Frontal cortex (tissue), 4 donors: ENCODE measurements around the gene FAR2. TPM values are rescaled to one million over a fixed set of nuclear protein-coding genes. Genes with fewer than 3 reads are reported as not detected.
"Not testable (repeated sequence)": the region's sequence is repeated elsewhere in the genome, so short reads cannot be mapped to it uniquely, and the experiment has no call there.

Experiments
- DNase-seq, 2 donors: peaks; one replicate each; pipeline ENCODE4 v3.0.0; 2012; ENCODE audit warnings: low spot score in 2 of 2
- FAIRE-seq: peaks from 2 replicates; lab custom pipeline; 2012; peaks lifted over from hg19 to GRCh38; lab: Jason Lieb, UNC
- total RNA-seq: library from RNA; depleted of rRNA; stranded (reverse); fragments of >200 nt; gene quantifications from one replicate; pipeline ENCODE4 v1.2.3, GENCODE V29; 2014
- donor health status: control.
- donor health status: control.
- donor health status: control.

FAR2 gene
- total RNA-seq, 1 donor from 2014 or later: 49.3 TPM

DNA sequence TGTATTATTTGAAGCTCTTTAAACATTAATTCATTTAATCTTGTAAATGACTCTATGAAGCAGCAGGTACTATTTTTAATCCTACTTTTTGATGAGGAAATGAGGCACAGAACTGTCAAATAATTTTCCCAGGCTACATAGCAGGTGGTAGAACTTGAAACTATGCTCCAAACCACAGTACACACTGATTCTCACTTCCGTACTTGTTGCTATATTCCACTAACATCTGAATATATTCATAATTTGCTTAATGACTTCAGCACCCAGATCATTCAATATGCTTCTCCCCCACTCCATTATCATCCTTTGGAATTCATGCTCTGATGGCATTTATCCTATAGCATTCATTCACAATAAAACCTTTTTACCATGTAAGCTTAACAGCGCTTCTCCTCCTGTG is 227.0 kb downstream of the FAR2 start:
- DNase-seq: no peak
- FAIRE-seq: no peak

DNA sequence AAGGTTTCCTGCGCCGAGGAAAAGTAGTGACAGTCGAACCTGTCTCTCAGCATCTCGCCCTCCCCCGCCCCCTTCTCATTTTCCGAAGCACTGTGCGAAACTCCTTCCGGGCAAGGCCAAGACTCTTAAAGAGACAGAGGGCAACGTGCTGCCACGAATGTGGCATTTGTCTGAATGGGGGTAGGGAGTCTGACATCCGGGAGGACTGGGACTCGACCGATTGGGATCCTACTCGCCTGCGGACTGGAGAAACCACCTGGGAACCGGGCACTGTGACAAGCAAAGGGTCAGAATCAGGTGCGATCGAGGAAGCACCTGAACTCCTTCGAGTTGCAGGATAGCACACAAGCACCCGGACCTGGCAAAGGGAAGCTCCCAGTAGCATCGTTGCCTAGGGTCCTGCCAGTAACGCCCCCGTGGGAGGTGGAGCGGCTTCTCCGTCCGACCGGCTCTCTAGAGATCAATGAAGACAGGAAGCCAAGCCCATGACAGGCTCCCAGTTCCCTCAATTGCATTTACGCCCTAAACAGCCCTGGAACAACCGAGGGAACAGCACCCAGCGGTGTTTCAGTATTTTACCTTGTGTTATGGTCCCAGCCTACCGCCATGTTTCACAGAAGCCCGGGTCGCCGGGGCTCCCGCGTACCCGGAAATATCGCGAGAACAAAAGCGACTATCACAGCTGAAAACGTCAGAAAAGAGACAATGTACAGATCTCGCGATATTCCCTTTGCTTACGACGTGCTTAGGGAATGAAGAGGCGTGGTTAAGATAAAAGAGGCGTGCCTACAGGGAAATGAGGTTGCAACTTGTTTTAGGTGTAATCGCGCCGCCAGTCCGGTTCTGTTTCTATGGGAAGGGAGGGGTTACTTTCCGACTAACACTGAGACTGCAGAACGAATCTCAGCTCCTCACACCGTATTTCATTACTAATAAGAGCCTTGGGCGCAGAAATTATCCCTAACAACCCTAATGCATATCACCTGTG is 231.8 kb downstream of the FAR2 start, which contains the start of gene ERGIC2:
ERGIC2 (minus strand) TSS at position 637 of the 988 bp plus-strand sequence. CDS start 9,539 bp downstream, outside the sequence.
- FAIRE-seq: peak; percentile 63
- peak; percentile 78 to 82 for DNase-seq

DNA sequence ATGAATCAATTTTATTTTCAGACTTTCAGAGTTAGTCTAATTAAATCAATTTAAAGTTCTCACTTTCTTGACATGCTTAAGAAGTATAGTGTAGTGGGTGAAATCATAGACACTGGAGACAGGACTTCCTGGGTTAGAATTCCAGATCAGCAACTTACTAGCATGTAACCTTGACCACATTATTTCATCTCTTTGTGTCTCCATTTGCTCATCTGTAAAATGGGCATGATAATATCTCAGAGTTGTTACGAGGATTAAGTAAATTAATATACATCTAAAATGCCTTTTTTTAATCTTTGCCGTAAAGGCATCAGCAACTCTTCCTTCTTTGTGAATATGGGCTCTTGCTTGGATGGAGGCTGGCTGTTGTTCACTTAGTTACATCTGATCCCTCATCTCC is 233.2 kb downstream of the FAR2 start:
- DNase-seq: no peak
- no peak for FAIRE-seq

DNA sequence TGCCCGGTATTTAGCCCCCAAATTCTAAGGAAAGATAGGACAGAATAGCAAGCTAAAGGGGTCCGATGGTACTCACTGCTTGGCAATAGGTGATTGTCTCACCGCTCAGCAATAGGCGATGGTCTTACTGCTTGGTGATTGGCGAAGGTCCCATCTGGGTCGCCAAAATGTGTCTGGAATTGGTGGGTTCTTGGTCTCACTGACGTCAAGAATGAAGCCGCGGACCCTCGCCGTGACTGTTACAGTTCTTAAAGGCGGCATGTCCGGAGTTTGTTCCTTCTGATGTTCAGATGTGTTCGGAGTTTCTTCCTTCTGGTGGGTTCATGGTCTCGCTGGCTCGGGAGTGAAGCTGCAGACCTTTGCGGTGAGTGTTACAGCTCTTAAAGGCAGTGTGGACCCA is 236.1 kb downstream of the FAR2 start:
- not testable (repeated sequence) for FAIRE-seq

More for the DNA sequence above, 236.1 kb downstream of the FAR2 start:
- DNase-seq: not testable (repeated sequence)

Other genes starting within 250 kb of the FAR2 start
- 52.2 TPM for gene ERGIC2, start 231.9 kb downstream of the FAR2 start, total RNA-seq